Mesodermal cell (in vitro differentiated cells): ENCODE measurements around the gene NAA40. TPM values are rescaled to one million over a fixed set of nuclear protein-coding genes. Genes with fewer than 3 reads are reported as not detected.

ENCODE experiments used
- H3K27ac ChIP-seq: 2 replicates; pipeline ENCODE4 v1.7.0; 2013; ENCODE audit warnings: mild to moderate bottlenecking, low read depth, low read length, moderate library complexity; ENCODE audit not compliant: severe bottlenecking
- H3K36me3 ChIP-seq: 2 replicates; pipeline ENCODE4 v1.7.1; 2013; ENCODE audit warnings: mild to moderate bottlenecking, low read length, moderate library complexity; ENCODE audit not compliant: control insufficient read depth, insufficient read depth
- H3K4me1 ChIP-seq: one replicate; pipeline ENCODE4 v1.7.1; 2013; ENCODE audit warnings: mild to moderate bottlenecking, low read length; ENCODE audit not compliant: insufficient read depth, control insufficient read depth, poor library complexity, severe bottlenecking
- H3K4me3 ChIP-seq: 2 replicates; pipeline ENCODE4 v1.7.0; 2013; ENCODE audit warnings: low read length, control low read depth, mild to moderate bottlenecking; ENCODE audit not compliant: insufficient read depth, poor library complexity, severe bottlenecking; ENCODE audit errors: extremely low read depth
- H3K9me3 ChIP-seq: 2 replicates; pipeline ENCODE4 v1.7.1; 2013; ENCODE audit warnings: mild to moderate bottlenecking, low read length, moderate library complexity; ENCODE audit not compliant: control insufficient read depth
- WGBS, 2 experiments: methylation state at CpG; one replicate each; pipeline ENCODE4 v1.1.5; 2013; ENCODE audit warnings: missing lambda C conversion rate in 2 of 2; ENCODE audit not compliant: insufficient coverage in 2 of 2; 5-methylcytosine and 5-hydroxymethylcytosine counted together
- polyA plus RNA-seq, 2 experiments: library from polyadenylated mRNA; stranded (reverse); fragments of 50-300 nt; gene quantifications; one replicate each; pipeline ENCODE4 v1.2.3, GENCODE V29; 2013

NAA40 gene
- 22.4 TPM for polyA plus RNA-seq (2013, experiment 1 of 2)
- polyA plus RNA-seq (2013, experiment 2 of 2), result 18.8 TPM

- Histone ChIP-seq H3K4me1 (peaks cover 7% of the 10 kb centered on the region), H3K4me3 (peak within 1 kb of the TSS; percentile 87), H3K27ac (peak within 1 kb of the TSS; percentile 72), H3K9me3 (no peaks in the 10 kb centered on the region), H3K36me3 (peaks cover 13% of the 10 kb centered on the region)
- WGBS, 2 experiments, result 0% methylated on average over 40 to 44 of the region's 92 CpGs
These were observed at the start of gene NAA40 for GRCh38 chr11:63938479-63939396. Gene NAA40, plus strand, starts transcription at chr11:63939002. Its CDS starts 95 bp downstream, at chr11:63939097.

DNA sequence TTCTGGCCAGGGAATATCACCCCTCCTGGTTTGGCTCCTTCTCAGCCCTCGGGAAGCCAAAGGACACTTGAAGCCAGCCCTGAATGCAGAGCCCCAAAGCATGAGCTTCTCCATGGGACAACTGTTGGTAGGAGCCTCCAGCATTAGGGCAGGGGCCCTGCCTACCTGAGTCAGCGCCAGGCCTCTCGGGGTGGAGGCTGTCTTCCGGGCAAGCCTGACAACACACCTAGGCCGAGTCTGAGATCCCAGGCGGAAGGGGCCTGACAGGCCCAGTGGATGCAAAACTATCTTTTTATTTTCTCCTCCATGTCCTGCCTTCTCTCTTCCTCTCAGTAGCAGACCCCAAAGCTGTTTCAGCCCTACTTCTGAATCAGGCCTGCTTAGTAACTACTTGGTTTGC is 49.5 kb upstream of the NAA40 start:
- Histone ChIP-seq H3K27ac (no peak overlapping the region), H3K36me3 (peaks cover 34% of the 10 kb centered on the region), H3K4me1 (peaks cover 23% of the 10 kb centered on the region), H3K9me3 (no peaks in the 10 kb centered on the region), H3K4me3 (no peak overlapping the region)
- 96 to 100% methylated on average over 6 of the region's 6 CpGs for WGBS, 2 experiments

DNA sequence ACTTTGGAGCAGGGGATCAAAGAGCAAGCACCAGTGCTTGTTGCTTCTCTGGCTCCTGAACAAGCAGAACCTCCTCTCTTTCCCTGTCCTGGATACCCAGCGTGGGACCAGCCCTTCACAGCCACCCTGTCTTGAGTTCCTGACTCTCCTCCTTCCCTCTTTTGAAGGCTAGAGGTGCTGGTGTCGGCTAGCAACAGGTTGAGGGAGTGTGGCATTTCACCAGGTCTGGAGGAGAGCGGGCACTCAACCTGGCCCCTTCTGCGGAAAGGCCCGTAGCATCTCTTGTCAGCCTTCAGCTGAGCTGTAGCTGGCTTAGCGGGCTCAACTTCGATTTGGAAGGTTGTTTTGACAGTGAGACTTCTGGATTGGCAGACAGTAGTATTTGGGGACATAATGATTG is 48.4 kb upstream of the NAA40 start:
- Histone ChIP-seq H3K4me3 (no peak overlapping the region), H3K27ac (no peak overlapping the region), H3K4me1 (peaks cover 23% of the 10 kb centered on the region), H3K9me3 (no peaks in the 10 kb centered on the region), H3K36me3 (peaks cover 32% of the 10 kb centered on the region)
- WGBS, 2 experiments, result 84 to 86% methylated on average over 6 of the region's 7 CpGs

- Histone ChIP-seq H3K36me3 (peaks cover 50% of the 10 kb centered on the region), H3K27ac (no peak overlapping the region), H3K9me3 (no peaks in the 10 kb centered on the region), H3K4me1 (peaks cover 17% of the 10 kb centered on the region), H3K4me3 (no peak overlapping the region)
- WGBS, 2 experiments, result 75 to 100% methylated on average over 2 of the region's 3 CpGs
These were observed 46.6 kb upstream of the NAA40 start for GRCh38 chr11:63892228-63892627.

DNA sequence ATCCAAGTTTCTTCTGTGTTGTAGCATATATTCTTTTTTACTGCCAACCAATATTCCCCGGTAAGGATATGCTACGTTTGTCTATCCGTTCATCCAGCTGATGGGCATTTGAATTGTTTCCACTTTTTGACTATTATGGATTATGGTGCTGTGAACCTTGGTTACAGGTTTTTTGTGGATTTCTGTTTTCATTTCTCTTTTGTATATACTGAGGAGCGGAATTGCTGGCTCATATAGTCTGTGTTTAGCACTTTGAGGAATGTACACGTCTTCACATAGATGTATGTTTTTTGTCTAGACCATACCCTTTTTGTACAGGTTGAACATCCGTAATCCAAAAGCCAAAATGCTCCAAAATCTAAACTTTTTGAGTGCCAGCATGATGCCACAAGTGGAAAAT is 45.4 kb upstream of the NAA40 start:
- Histone ChIP-seq H3K4me1 (peaks cover 6% of the 10 kb centered on the region), H3K36me3 (peaks cover 61% of the 10 kb centered on the region), H3K9me3 (no peaks in the 10 kb centered on the region), H3K27ac (no peak overlapping the region), H3K4me3 (no peak overlapping the region)
- WGBS, 2 experiments, result 91 to 100% methylated on average over 4 of the region's 6 CpGs

DNA sequence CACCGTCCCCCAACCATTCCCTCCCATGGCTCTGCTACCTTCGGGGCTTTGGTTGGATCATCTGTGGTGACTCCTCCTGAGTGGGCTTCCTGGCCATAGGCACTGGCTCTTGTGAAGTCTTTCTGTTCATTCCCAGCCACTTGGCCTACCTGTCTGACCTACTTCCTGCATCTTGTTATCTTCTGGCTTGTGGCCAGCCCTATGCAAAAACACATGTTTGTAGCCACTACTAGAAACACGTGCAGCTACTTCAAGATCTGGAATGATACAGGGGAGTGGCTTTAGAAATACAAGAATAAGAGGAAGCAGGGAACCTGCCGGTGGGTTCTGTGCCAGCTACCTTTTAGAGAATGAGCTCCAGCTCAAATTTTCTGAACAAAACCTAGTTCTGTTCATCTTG is 42.7 kb upstream of the NAA40 start:
- Histone ChIP-seq H3K36me3 (peaks cover 71% of the 10 kb centered on the region), H3K4me1 (no peaks in the 10 kb centered on the region), H3K27ac (no peak overlapping the region), H3K4me3 (no peak overlapping the region), H3K9me3 (no peaks in the 10 kb centered on the region)
- WGBS, 2 experiments, result 91 to 93% methylated on average over 2 to 3 of the region's 4 CpGs

- peaks cover 77% of the 10 kb centered on the region for H3K36me3 ChIP-seq
- H3K27ac ChIP-seq, result peak overlapping the region; percentile 6
- no peaks in the 10 kb centered on the region for H3K4me1 ChIP-seq
- WGBS, 2 experiments, result 94 to 96% methylated on average over 3 to 8 of the region's 10 CpGs
- no peaks in the 10 kb centered on the region for H3K9me3 ChIP-seq
- no peak overlapping the region for H3K4me3 ChIP-seq
These were observed 41.2 kb upstream of the NAA40 start for GRCh38 chr11:63897459-63898146.

DNA sequence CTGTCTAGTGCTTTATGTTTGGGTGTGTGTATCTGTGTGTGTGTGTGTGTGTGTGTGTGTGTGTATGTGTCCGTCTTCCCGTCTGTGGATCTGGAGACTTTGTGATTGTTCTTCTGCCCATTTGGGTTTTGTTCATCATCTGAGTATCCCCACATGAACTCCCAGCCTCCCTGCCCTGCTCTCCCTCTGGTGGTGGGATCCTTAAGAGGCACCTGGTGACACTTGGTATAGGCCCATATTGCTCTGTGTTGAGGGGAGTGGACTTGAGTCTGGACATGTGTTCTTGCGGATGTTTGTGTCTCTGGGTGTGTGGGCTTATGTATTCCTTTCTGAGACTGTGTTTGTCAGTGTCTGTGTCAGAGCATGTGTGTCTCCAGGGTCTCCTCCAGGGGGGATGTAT is 37.1 kb upstream of the NAA40 start:
- 92% methylated on average over 1 of the region's 3 CpGs; no CpG with 5 or more reads in 1 of the 2 experiments for WGBS, 2 experiments
- Histone ChIP-seq H3K27ac (no peak overlapping the region), H3K36me3 (peaks cover 87% of the 10 kb centered on the region), H3K4me1 (peaks cover 14% of the 10 kb centered on the region), H3K9me3 (no peaks in the 10 kb centered on the region), H3K4me3 (no peak overlapping the region)

DNA sequence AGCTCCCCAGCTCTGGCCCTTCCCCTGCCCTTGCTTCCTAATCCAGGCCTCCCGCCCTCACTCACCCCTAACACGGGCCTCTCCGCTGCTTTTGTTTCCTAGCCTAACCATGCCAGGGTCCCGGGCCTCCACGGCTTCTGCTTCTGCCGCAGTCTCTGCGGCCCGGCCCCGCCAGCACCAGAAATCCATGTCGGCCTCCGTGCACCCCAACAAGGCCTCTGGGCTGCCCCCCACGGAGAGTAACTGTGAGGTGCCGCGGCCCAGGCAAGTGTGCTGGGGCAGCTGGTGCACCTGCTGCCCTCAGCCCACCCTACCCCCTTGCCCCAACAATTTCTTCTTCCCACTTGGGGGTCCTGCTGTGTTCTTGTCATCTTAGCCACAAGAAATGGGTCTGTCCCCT is 34.9 kb upstream of the NAA40 start:
- peaks cover 86% of the 10 kb centered on the region for H3K36me3 ChIP-seq
- no peaks in the 10 kb centered on the region for H3K9me3 ChIP-seq
- peaks cover 24% of the 10 kb centered on the region for H3K4me1 ChIP-seq
- H3K4me3 ChIP-seq, result no peak overlapping the region
- 94 to 95% methylated on average over 14 of the region's 14 CpGs for WGBS, 2 experiments
- no peak overlapping the region for H3K27ac ChIP-seq

DNA sequence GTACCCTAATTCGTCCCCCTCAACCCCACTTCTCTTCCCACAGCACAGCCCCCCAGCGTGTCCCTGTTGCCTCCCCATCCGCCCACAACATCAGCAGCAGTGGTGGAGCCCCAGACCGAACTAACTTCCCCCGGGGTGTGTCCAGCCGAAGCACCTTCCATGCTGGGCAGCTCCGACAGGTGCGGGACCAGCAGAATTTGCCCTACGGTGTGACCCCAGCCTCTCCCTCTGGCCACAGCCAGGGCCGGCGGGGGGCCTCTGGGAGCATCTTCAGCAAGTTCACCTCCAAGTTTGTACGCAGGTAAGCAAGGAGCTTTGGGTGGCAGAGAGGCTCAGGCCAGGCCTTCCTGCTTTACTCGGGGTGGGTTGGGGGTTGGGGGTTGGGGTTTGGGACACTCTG is 34.1 kb upstream of the NAA40 start:
- Histone ChIP-seq H3K4me3 (no peak overlapping the region), H3K9me3 (no peaks in the 10 kb centered on the region), H3K4me1 (peaks cover 32% of the 10 kb centered on the region), H3K27ac (no peak overlapping the region), H3K36me3 (peaks cover 83% of the 10 kb centered on the region)
- 97 to 100% methylated on average over 12 to 13 of the region's 13 CpGs for WGBS, 2 experiments
